ENCODE data around the gene TACC2.

TACC2 gene

GRCh38 chr10:122186816-122187810 is 198.2 kb downstream of the TACC2 start:
- no peak for TF ChIP-seq ZFX (IDR thresholded peaks at IDR 0.05)
- TF ChIP-seq CTCF (conservative IDR thresholded peaks at IDR 0.05) = no peak
- no peak overlapping the region for H3K27ac ChIP-seq

- H3K27ac ChIP-seq = no peak overlapping the region
- TF ChIP-seq ZFX (IDR thresholded peaks at IDR 0.05) (no peak), CTCF (conservative IDR thresholded peaks at IDR 0.05) (no peak)
Observed at GRCh38 chr10:122188706-122189105, 199.7 kb downstream of the TACC2 start.

- H3K27ac ChIP-seq = no peak overlapping the region
- TF ChIP-seq ZFX (IDR thresholded peaks at IDR 0.05) (no peak), CTCF (conservative IDR thresholded peaks at IDR 0.05) (no peak)
Observed at GRCh38 chr10:122189185-122189584, 200.2 kb downstream of the TACC2 start.

GRCh38 chr10:122190176-122190943 is 201.4 kb downstream of the TACC2 start:
- no peak overlapping the region for H3K27ac ChIP-seq
- no peak for TF ChIP-seq ZFX (IDR thresholded peaks at IDR 0.05)
- no peak for TF ChIP-seq CTCF (conservative IDR thresholded peaks at IDR 0.05)

- TF ChIP-seq ZFX (IDR thresholded peaks at IDR 0.05) = no peak
- no peak for TF ChIP-seq CTCF (conservative IDR thresholded peaks at IDR 0.05)
- H3K27ac ChIP-seq = no peak overlapping the region
Observed at GRCh38 chr10:122191936-122192541, 203.1 kb downstream of the TACC2 start.

GRCh38 chr10:122194251-122194650 is 205.3 kb downstream of the TACC2 start:
- TF ChIP-seq CTCF (conservative IDR thresholded peaks at IDR 0.05) (no peak), ZFX (IDR thresholded peaks at IDR 0.05) (no peak)
- no peak overlapping the region for H3K27ac ChIP-seq
